ENCODE data around the gene THRB.

DNA sequence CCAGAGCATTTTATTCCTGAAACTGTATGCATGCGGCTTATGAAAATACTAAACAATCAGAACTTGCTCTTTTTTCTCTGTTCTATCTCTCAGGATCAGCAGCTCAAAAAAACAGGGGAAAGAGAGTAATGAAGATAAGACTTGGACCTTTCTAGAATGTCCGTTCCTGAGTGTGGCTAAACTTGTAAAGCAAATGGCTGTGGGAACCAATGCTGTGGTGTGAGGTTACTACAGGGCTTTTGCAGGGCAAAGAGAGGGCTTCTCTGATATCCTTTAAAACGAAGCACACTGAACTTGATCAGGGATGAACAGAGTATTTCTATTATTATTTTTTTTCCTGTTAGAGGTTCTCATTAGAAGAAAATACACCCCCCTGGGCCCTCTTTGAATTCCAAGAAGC is 223.4 kb downstream of the THRB start:
- TF ChIP-seq, protein P1, sequence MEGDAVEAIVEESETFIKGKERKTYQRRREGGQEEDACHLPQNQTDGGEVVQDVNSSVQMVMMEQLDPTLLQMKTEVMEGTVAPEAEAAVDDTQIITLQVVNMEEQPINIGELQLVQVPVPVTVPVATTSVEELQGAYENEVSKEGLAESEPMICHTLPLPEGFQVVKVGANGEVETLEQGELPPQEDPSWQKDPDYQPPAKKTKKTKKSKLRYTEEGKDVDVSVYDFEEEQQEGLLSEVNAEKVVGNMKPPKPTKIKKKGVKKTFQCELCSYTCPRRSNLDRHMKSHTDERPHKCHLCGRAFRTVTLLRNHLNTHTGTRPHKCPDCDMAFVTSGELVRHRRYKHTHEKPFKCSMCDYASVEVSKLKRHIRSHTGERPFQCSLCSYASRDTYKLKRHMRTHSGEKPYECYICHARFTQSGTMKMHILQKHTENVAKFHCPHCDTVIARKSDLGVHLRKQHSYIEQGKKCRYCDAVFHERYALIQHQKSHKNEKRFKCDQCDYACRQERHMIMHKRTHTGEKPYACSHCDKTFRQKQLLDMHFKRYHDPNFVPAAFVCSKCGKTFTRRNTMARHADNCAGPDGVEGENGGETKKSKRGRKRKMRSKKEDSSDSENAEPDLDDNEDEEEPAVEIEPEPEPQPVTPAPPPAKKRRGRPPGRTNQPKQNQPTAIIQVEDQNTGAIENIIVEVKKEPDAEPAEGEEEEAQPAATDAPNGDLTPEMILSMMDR (IDR thresholded peaks at IDR 0.05), result no peak
- no peak for TF ChIP-seq POLR2A (IDR thresholded peaks at IDR 0.05)

All from heart left ventricle (tissue), 13 donors.